Measurements from ENCODE around the gene ZNF888.
"Not testable (repeated sequence)": the region's sequence is repeated elsewhere in the genome, so short reads cannot be mapped to it uniquely, and the experiment has no call there.

The ZNF888 gene

DNA sequence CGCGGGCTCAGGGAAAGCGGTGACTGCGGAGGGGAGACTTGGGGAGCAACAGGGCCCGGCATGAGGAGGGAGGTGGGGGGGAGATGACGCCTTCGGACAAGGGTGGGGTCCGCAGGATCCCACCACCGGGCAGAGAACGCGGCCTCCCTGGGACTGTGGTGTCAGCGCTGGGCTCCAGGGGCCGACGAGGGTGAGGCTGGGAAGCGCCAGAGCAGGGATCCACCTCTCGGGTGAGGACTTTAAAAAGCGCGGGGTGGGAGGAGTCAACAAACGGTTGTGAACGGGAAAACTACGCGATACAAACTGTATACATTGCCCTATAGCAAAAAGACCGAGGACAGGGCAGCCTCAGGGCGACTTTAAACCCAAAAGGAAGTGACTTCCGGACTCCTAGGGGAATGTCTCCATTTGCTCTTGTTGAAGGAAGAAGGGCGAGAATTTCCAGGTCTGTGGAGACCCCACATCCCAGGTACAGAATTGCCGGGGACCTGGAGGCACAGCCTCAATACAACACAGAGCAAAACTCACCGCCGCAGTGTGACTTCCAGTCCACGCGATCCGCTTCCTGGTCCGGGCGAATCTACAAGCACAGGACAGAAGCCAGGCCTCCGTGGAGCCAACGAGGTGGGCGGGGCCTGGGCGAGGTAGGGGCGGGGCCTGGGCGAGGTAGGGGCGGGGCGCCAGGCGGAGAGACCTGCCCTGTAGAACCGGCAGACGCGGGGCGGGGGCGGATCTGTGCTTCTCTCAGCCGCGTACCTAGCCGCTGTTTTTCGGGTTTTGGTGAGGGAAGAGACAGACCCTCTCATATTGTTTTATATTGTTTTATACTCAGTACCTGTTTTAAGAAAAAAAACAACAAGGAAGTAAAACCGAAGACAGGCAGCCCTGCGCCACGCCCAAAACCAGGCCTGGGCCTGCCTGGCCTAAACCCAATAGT, at the start of gene ZNF888:
ZNF888 (minus strand) TSS at position 588 of the 937 bp plus-strand sequence. CDS start 5,555 bp downstream, outside the sequence.
- DNase-seq (ENCODE audit: low spot score), result peak; percentile 64

DNA sequence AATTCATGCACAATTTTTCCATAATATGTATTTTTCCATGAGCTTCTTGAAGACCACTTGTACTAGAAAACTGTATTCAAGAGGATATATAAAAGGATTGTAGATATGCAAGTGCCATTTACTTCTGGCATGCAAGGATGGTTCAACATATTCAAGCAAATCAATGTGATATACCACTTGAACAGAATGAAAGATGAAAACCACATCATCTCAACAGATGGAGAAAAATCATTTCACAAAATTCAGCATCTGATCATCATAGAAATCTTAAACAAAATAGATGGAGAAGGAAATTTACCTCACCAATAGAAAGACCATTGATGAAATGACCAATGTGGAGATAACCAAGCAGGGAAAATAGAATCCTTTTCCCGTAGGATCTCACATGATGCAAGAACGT, 44.5 kb upstream of the ZNF888 start:
- no peak for DNase-seq (ENCODE audit: low spot score)

DNA sequence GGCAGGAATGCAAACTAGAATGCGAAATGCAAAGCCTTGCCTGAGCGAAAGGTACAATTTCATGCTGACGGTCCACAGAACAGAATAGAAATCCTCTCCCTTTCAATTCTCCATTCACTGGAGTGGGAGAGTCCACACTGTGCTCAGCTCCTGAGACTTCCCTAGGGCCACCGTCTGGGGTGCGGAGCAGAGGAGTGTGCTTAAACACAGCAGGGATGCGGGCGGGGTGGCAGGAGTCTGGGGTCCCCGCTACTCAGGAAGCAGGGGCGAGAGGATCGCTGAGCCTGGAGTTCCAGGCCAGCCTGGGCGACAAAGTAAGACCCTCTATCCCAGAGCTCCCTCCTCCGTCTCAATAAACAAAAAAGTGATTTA, 40.0 kb upstream of the ZNF888 start:
- no peak for DNase-seq (ENCODE audit: low spot score)

DNA sequence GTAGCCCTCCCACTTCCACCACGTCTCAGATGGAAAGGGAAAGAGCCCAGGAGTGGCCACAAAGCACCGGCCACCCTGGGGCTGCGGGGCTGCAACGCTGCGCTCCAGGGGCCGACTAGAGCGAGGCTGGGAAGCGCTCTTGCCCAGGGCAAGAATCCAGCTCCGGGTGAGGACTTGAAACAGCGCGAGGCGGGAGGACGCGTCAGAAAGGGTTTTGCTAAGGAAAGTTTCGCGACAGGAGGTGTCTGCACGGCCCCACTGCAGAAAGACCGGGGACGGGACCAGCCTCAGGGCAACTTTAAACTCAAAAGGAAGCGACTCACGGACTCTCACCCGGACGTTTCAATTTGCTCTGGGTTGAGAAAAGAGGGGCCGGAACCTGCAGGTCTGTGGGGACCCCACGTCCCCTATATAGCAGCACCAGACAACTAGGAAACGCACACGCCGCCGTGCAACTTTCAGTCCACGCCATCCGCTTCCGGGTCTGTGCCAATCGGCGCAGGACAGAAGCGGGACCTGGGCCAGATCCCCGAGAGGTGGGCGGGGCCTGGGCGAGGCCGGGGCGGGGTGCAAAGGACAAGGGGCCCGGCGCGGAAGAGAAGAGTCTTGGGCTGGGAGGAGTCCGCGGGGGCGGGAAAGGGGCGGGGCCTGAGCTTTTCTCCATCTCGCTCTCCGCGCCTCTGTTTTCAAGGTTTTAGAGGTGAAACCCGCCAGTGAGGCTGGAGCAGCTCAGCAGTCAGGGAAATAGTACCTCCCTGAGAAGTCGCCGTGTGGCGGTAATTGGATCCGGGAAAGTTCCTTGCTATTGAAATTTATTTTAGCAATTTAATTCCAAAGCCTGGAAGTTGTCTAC, 39.4 kb upstream of the ZNF888 start, which contains the start of gene ZNF816:
ZNF816 (minus strand) TSS at position 488 of the 853 bp plus-strand sequence. CDS start 6,792 bp downstream, outside the sequence.
- peak; percentile 88 for DNase-seq (ENCODE audit: low spot score)

DNA sequence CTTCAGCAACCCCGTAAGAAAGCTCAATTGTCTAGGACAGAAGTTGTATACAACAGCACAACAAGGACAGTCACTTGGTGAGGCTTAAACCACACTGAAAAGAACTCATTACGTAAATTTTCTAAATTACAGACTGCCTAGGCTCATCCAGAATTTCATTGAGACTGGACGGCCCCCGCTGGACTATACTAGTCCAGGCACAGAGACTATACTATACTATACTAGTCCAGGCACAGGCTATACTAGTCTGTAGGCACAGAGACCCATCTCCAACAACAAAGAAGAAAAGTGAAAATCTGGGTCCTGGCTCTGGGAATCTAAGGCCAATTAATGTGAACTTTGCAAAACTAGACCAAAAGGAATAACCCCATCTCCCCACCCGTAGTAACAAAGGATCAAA, 38.8 kb upstream of the ZNF888 start:
- DNase-seq (ENCODE audit: low spot score), result no peak

DNA sequence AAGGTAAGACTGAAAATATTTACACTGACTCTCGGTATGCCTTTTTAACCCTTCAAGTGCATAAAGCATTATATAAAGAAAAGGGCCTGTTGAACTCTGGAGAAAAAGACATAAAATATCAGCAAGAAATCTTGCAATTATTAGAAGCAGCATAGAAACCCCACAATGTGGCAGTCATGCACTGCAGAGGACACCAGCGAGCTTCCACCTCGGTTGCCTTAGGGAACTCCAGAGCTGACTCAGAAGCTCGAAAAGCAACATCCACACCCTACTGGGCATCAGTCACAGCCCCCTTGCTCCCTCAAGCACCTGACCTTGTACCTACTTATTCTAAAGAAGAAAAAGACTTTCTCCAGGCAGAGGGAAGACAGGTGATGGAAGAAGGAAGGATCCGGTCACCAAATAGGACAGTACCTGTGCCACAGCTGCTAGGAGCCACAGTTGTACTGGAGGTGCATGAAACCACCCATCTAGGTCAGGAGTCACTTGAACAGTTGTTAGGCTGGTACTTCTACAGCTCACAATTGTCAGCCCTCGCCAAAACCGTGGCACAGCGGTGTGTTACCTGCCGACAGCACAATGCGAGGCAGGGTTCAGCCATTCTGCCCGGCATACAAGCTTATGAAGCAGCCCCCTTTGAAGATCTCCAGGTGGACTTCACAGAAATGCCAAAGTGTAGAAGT, 36.5 kb upstream of the ZNF888 start:
- DNase-seq (ENCODE audit: low spot score), result no peak

DNA sequence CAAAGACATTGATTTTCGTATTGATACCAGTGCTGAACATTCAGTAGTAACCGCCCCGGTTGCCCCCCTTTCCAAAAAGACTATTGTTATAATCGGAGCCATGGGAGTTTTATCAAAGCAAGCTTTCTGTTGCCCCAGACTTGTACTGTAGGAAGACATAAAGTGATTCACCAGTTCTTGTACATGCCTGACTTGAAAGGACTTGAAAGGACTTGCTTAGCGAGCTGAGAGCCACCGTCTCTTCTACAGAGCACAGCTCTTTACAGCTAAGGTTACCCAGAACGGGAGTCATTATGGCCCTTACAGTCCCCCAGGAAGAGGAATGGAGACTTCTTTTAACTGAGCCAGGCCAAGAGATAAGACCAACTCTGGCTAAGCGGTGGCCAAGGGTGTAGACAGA, 34.4 kb upstream of the ZNF888 start:
- no peak for DNase-seq (ENCODE audit: low spot score)

DNA sequence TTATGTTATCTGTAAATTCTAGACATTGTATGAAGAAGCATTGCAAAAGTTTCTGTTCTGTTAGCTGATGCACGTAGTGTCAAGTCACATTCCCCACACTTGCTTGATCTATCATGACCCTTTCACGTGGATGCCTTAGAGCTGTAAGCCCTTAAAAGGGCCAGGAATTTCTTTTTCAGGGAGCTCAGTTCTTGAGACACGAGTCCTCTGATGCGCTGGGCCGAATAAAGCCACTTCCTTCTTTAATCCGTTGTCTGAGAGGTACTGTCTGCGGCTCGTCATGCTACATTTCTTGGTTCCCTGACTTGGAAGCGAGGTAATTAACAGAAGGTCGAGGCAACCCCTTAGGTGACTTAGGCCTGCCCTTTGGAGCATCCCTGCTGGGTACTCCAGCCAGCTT, 33.7 kb upstream of the ZNF888 start:
- DNase-seq (ENCODE audit: low spot score), result no peak

DNA sequence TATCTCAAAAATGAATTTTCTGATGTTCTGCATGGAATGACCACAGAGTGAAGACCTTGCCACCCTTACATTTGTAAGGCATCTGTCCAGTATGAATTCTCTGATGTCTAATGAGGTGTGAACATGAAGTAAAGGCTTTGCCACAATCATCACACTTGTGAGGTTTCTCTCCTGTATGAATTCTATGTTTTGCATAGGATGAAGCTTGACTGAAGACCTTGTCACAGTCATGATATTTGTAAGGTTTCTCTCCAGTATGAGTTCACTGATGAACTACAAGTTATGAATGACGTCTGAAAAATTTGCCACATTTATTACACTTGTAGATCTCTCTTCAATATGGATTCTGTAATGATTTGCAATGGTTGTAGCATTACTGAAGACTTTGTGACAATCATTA, 26.2 kb upstream of the ZNF888 start:
- DNase-seq (ENCODE audit: low spot score), result no peak

DNA sequence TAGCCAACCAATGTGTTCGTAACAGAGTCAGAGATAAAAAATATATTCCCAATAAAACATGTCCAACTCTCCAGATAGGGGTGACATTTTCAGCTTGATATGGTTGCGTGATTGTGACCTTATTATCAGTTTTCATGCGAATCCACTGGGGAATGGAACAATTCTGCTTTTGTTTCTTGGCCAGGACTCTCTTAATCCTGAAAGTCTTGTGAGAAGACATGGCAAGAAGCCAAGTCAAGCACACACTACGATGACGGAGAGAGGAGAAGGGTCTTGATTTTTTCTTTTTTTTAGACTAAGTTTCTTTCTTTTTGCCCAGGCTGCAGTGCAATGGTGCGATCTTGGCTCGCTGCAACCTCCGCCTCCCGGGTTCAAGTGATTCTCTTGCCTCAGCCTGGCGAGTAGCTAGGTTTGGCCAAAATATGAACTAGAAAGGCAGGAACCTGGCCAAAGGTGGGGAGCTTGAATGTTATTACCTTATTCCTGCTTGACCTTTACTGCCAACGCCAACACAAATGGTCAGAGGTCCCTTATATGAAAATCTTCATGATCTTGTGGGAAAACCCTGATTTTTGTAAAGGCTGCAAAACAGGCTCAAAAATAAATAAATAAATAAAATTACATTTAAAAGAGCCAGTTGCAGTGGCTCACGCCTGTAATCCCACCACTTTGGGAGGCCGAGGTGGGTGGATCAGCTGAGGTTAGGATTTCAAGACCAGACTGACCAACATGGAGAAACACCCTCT, 25.0 kb upstream of the ZNF888 start:
- DNase-seq (ENCODE audit: low spot score), result no peak

DNA sequence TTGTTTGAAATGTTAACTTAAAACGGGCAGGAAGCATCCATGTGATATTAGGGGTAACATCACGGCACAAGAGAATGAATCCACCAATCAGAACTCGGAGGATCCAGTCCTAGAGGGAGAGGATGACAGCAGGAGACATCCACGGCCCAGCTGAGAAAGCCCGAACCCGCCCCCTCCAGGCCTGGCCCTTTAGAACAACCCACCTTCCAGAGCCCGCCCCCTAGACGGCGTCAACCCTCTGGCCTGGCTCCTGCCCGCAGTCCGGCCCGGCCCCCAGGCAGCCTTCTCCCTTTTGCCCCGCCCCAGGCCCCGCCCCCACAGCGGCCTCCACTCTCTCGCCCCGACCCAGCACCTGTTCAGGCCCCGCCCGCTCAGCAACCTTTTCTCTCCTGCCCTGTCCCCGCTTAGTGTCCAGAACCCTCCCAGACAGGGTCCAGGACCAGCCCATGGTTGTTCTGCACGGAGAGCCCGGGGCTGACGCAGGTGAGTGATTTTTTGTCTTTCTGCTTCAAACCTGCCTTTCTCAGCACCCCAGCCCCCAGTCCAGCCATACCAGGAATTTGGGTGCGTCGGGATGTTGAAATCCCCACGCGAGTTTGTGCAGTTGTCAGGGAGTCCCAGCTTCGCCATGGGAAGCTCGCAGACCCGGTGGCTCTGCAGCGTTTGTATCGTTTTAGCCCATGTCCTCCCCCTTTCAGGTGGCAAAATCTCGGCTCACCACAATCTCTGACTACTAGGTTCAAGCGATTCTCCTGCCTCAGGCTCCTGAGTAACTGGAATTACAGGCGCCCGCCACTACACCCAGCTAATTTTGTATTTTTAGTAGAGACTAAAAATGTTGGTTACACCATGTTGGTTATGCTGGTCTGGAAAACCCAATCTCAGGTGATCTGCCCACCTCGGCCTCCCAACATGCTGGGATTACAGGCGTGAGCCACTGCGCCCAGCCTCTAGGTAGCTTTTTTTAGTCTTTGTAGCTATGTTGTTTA, 23.4 kb upstream of the ZNF888 start:
- DNase-seq (ENCODE audit: low spot score), result no peak

DNA sequence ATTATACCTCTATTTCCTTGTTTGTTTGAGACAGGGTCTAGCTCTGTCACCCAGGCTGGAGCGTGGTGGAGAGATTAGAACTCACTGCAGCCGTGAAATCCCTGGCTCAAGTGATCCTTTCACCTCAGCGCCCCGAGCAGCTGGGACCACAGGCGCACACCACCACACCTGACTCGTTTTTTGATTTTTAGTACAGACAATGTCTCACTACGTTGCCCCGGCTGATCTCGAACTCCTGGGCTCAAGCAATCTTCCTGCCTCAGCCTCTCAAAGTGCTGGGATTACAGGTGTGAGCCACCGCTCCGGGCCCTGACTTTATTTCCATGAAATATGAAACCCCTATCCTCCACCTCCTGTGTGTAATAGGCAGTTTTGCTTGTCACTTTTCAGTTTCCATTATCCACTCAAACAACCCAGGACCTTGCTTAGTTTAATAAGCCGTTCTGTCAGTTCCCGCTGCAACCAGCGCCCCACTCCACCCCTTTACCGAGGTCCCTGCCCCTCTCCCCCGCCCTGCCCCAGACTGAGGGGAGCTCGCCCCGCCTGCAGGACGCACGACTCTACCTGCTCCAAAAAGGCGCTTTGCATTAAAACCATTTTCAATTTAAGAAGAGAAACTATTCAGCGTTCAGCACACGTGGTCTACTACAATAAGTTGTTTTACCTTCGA, 22.6 kb upstream of the ZNF888 start:
- DNase-seq (ENCODE audit: low spot score), result no peak

DNA sequence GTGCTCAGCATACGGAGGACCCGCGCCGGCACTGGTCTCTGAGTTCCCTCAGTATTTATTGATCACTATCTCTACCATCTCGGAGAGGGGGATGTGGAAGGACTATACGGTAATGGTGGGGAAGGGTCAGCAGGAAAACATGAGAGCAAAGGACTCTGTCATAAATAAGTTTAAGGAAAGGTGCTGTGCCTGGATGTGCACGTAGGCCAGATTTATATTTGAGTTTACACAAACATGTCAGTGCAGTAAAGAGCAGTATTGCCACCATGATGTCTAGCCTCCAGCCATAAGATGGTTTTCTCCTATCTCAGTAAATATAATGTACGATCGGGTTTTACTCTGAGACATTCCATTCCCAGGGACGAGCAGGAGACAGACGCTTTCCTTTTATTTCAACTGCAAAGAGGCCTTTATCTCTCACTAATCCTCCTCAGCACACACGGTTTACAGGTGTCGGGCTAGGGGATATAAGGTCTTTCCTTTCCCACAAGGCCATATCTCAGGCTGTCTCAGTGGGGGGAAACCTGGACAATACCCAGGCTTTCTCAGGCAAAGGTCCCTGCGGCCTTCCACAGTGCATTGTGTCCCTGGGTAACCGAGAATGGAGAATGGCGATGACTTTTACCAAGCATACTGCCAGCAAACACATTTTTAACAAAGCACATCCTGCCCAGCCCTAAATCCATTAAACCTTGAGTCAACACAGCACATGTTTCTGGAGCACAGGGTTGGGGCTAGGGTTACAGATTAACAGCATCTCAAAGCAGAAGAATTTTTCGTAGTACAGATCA, 21.7 kb upstream of the ZNF888 start:
- DNase-seq (ENCODE audit: low spot score), result not testable (repeated sequence)

DNA sequence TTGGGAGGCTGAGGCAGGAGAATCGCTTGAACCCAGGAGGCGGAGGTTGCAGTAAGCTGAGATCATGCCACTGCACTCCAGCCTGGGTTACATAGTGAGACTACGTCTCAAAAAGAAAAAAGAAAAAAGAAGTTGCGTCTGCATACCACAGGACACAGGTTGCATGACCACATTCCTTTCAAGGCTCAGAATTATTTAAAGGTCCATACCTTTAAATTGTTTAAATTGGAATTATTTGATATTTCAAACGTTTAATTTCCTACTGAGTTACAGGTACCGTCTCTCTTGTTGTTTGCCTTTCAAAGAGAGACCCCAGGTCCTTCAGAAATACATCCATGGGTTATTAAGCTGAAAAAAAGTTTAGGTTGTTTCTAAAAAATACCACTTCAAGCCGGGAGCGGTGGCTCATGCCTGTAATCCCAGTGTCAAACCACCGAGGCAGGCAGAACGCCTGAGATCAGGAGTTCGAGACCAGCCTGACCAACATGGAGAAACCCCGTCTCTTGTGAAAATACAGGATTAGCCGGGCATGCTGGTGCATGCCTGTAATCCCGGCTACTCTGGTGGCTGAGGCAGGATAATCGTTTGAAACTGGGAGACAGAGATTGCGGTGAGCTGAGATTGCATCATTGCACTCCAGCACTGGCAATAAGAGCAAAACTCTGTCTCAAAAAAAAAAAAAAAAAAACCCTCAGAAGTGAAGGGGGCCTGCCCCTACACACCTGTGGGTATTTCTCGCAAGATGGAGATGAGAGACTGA, 20.8 kb upstream of the ZNF888 start:
- DNase-seq (ENCODE audit: low spot score), result no peak

DNA sequence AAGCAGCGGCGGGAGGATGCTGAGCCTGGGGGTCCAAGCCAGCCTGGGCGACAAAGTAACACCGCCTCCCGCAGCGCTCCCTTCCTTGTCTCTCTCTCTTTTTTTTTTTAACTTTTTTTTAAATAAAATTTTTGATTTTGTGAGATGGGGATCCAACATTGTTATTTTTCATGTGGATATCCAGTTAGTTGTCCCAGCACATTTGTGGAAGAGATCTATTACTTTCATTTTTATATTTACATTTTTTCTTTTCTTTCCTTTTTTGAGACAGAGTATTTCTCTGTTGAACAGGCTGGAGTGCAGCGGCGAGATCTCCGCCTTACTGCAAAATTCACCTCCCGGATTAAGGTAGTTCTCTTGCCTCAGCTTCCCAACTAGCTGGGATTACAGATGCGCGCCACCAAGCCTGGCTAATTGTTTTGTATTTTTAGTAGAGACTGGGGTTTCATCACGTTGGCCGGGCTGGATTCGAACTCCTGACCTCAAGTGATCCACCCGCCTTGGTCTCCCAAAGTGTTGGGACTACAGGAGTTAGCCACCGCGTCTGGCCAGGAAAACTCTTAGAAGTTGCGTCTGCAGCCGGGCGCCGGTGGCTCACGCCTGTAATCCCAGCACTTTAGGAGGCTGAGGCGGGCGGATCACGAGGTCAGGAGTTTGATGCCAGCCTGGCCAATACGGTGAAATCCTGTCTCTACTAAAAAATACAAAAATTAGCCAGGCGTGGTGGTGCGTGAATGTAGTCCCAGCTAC, 20.1 kb upstream of the ZNF888 start:
- DNase-seq (ENCODE audit: low spot score), result no peak

DNA sequence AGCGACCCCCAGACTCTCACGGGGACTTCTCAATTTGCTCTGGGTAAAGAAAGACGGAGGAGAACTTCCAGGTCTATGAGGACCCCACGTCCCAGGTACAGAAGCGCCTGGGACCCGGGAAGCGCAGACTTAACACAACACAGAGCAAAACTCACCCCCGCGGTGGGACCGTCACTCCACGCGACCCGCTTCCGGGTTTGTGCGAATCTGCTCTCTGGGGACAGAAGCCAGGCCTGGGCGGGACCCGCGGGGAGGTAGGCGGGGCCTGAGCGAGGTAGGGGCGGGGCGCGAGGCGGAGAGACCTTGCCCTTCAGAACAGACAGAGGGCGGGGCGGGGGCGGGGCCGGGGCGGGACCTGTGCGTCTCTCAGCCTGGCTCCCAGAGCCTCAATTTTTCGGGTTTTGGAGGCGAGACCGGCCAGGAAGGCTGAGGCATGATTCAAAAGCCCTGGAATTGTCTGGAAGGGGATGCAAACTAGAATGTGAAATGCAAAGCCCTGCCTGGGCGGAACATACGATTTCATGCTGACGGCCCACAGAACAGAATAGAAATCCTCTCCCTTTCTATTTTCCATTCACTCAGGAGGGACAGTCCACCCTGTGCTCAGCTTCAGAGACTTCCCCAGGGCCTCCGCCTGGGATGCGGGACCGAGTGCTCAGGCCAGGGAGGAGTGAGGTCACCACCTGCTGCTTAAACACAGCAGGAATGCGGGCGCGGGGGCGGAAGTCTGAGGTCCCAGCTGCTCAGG, 19.3 kb upstream of the ZNF888 start:
- peak; percentile 68 for DNase-seq (ENCODE audit: low spot score)

DNA sequence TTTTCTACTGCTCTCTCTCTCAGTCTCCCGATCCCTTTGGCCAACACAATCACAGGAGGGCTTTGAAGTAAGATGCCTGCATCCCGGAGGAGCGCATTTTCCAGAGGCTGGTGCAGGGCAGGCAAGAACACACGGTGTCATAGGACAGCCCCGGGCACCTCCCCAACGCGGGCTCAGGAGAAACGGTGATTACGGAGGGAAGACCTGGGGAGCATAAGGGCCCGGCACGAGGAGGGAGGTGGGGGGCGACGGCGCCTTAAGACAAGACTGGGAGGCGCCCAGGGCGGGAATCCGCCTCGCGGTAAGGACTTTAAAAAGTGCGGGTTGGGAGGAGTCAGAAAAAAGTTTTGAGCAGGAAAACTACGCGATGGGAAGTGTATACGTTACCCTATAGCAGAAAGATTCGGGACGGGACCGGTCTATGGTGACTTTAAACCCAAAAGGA, 18.7 kb upstream of the ZNF888 start:
- no peak for DNase-seq (ENCODE audit: low spot score)
